ENCODE measurements around the gene IDE.
"Not testable (repeated sequence)": the region's sequence is repeated elsewhere in the genome, so short reads cannot be mapped to it uniquely, and the experiment has no call there.

DNA sequence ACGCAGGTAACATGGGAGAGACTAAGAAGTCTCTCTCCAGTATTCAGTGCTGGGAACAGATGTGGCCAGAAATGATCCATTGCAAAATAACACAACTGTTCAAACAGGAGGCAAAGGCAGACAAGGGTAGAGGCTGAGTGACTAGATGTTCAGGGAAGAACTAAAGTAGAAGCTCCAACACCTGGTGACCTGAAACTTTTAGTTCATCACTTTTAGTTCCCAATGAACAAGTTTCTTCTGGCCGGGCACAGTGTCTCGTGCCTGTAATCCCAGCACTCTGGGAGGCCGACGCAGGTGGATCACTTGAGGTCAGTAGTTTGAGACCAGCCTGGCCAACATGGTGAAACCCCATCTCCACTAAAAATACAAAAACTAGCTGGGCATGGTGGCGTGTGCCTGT is 118.9 kb downstream of the IDE start:
- TF ChIP-seq, protein P1, sequence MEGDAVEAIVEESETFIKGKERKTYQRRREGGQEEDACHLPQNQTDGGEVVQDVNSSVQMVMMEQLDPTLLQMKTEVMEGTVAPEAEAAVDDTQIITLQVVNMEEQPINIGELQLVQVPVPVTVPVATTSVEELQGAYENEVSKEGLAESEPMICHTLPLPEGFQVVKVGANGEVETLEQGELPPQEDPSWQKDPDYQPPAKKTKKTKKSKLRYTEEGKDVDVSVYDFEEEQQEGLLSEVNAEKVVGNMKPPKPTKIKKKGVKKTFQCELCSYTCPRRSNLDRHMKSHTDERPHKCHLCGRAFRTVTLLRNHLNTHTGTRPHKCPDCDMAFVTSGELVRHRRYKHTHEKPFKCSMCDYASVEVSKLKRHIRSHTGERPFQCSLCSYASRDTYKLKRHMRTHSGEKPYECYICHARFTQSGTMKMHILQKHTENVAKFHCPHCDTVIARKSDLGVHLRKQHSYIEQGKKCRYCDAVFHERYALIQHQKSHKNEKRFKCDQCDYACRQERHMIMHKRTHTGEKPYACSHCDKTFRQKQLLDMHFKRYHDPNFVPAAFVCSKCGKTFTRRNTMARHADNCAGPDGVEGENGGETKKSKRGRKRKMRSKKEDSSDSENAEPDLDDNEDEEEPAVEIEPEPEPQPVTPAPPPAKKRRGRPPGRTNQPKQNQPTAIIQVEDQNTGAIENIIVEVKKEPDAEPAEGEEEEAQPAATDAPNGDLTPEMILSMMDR (IDR thresholded peaks at IDR 0.05), result not testable (repeated sequence)
- not testable (repeated sequence) for TF ChIP-seq EP300 (IDR thresholded peaks at IDR 0.05; ENCODE audit: low read depth)

Measured in transverse colon (tissue), 3 donors.